ENCODE results near the gene DHRS13.
"Not testable (repeated sequence)": the region's sequence is repeated elsewhere in the genome, so short reads cannot be mapped to it uniquely, and the experiment has no call there.

Gene DHRS13

DNA sequence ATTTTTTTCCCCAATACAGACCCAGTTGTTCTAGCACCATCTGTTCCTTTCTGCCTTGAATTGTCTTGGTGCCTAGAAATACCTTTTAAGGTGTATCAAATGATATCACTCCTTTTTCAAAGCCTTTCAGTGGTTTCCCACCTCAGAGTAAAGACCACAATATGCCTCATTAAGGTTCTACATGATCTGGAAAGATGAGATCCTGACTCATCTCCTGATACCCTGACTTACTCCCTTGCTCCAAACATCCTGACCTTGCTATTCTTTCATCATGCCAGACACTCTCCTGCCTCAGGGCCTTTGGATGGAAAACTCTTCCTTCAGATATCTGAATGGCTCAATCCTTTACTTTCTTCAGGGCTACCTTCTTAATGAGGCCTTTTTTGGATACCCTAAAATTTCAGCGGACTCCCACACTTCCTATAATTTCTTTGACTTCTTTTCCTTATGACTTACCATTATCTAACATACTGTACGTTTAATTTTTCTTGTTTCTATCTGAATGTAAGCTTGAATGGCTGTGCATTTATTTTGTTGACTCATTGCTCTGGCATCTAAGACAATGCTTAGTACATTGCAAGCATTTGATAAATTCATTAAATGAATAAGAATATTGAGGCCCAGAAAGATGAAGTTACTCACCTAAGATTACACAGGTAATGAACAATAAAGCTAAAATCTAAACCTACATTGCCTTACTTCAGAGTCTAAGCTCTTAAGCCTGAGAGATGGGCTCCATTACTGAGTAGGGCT, 24.5 kb downstream of the DHRS13 start:
- peaks cover 38% of the 10 kb centered on the region for H3K36me3 ChIP-seq (ENCODE audit: low read depth)

DNA sequence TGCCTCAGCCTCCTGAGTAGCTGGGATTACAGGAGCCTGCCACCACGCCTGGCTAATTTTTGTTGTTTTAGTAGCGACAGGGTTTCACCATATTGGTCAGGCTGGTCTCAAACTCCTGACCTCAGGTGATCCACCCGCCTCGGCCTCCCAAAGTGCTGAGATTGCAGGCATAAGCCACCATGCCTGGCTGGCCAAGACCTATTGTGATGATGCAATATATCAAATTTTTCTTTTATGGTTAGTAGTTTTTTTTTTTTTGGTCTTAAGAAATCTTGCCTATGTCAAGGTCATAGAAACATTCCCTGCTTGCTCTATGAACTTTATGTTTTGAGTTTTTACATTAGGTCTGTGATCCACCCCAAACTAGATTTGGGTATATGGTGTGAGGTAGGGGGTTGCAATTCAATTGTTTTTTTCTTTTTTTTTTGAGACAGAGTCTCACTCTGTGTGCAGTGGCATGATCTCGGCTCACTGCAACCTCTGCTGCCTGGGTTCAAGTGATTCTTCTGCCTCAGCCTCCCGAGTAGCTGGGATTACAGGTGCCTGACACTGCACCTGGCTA, 25.6 kb downstream of the DHRS13 start:
- DNase-seq (ENCODE audit: low spot score); H3K4me3 ChIP-seq (ENCODE audit: severe bottlenecking); ATAC-seq (ENCODE audit: low read depth); H3K9me3 ChIP-seq (ENCODE audit: severe bottlenecking); H3K27me3 ChIP-seq (ENCODE audit: insufficient read depth, poor library complexity, severe bottlenecking): not testable (repeated sequence)
- Histone ChIP-seq H3K27ac (ENCODE audit: poor library complexity, severe bottlenecking) (peak overlapping the region; percentile 65), H3K4me1 (ENCODE audit: insufficient read depth, poor library complexity, severe bottlenecking) (peaks cover 23% of the 10 kb centered on the region), H3K36me3 (ENCODE audit: low read depth) (peaks cover 36% of the 10 kb centered on the region)

More for the DNA sequence above, 24.5 kb downstream of the DHRS13 start:
- Histone ChIP-seq H3K27ac (ENCODE audit: poor library complexity, severe bottlenecking) (peak overlapping the region; percentile 65), H3K4me3 (ENCODE audit: severe bottlenecking) (no peak overlapping the region), H3K9me3 (ENCODE audit: severe bottlenecking) (no peaks in the 10 kb centered on the region), H3K4me1 (ENCODE audit: insufficient read depth, poor library complexity, severe bottlenecking) (peaks cover 23% of the 10 kb centered on the region), H3K27me3 (ENCODE audit: insufficient read depth, poor library complexity, severe bottlenecking) (no peaks in the 10 kb centered on the region)
- DNase-seq (ENCODE audit: low spot score), result no peak
- no peak for TF ChIP-seq CTCF (IDR thresholded peaks at IDR 0.05; ENCODE audit: poor library complexity, severe bottlenecking)
- ATAC-seq (ENCODE audit: low read depth), result peak; percentile 67

DNA sequence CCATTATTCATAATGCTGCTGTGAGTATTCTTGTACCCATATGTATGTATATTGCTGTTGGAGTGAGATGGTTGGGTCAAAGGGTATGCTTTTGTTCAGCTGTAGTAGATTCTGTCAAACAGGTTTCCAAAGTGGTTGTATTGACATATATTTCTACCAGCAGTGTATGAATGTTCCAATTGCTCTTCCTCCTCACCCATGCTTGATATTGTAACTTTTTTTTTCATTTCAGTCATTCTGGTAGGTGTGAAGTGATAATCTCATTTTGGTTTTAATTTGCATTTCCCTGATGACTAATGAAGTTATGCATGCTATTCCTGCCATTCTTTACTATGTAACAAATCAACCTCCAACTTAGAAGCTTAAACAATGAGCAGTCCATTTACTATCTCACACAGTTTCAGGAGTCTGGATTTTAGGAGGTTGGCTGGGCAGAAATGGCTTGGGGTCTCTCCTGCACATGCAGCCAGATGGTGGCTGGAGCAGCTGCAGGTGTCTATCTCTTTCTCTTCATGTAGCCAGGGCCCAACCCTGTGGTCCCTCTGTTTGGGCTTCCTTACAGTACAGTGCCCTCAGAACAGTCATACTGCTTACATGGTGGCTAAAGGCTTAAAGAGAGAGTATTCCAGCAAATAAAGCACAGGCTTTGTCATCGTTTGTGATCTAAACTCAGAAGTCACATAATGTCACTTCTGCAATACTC, 26.9 kb downstream of the DHRS13 start:
- DNase-seq (ENCODE audit: low spot score), result no peak
- TF ChIP-seq CTCF (IDR thresholded peaks at IDR 0.05; ENCODE audit: poor library complexity, severe bottlenecking), result no peak
- no peak for ATAC-seq (ENCODE audit: low read depth)

GRCh38 chr17:28874750-28875149, 28.1 kb downstream of the DHRS13 start:
- no peak overlapping the region for H3K4me3 ChIP-seq (ENCODE audit: severe bottlenecking)
- no peaks in the 10 kb centered on the region for H3K27me3 ChIP-seq (ENCODE audit: insufficient read depth, poor library complexity, severe bottlenecking)
- H3K4me1 ChIP-seq (ENCODE audit: insufficient read depth, poor library complexity, severe bottlenecking), result peaks cover 14% of the 10 kb centered on the region
- no peak for TF ChIP-seq CTCF (IDR thresholded peaks at IDR 0.05; ENCODE audit: poor library complexity, severe bottlenecking)
- peaks cover 11% of the 10 kb centered on the region for H3K36me3 ChIP-seq (ENCODE audit: low read depth)
- ATAC-seq (ENCODE audit: low read depth) (no peak), DNase-seq (ENCODE audit: low spot score) (no peak)
- H3K27ac ChIP-seq (ENCODE audit: poor library complexity, severe bottlenecking), result no peak overlapping the region
- H3K9me3 ChIP-seq (ENCODE audit: severe bottlenecking), result no peaks in the 10 kb centered on the region

More for the DNA sequence above, 26.9 kb downstream of the DHRS13 start:
- Histone ChIP-seq H3K4me1 (ENCODE audit: insufficient read depth, poor library complexity, severe bottlenecking) (peaks cover 21% of the 10 kb centered on the region), H3K4me3 (ENCODE audit: severe bottlenecking) (no peak overlapping the region), H3K9me3 (ENCODE audit: severe bottlenecking) (no peaks in the 10 kb centered on the region), H3K36me3 (ENCODE audit: low read depth) (peaks cover 24% of the 10 kb centered on the region), H3K27me3 (ENCODE audit: insufficient read depth, poor library complexity, severe bottlenecking) (no peaks in the 10 kb centered on the region), H3K27ac (ENCODE audit: poor library complexity, severe bottlenecking) (no peak overlapping the region)

- ATAC-seq (ENCODE audit: low read depth) (no peak), DNase-seq (ENCODE audit: low spot score) (no peak)
- Histone ChIP-seq H3K27me3 (ENCODE audit: insufficient read depth, poor library complexity, severe bottlenecking) (no peaks in the 10 kb centered on the region), H3K36me3 (ENCODE audit: low read depth) (peaks cover 2% of the 10 kb centered on the region), H3K9me3 (ENCODE audit: severe bottlenecking) (no peaks in the 10 kb centered on the region), H3K4me1 (ENCODE audit: insufficient read depth, poor library complexity, severe bottlenecking) (peaks cover 10% of the 10 kb centered on the region), H3K4me3 (ENCODE audit: severe bottlenecking) (no peak overlapping the region), H3K27ac (ENCODE audit: poor library complexity, severe bottlenecking) (no peak overlapping the region)
- TF ChIP-seq CTCF (IDR thresholded peaks at IDR 0.05; ENCODE audit: poor library complexity, severe bottlenecking), result no peak
Measured at GRCh38 chr17:28873839-28874238, 29.0 kb downstream of the DHRS13 start.
